HG02981 (cell line): ENCODE data around the gene FBXW8.

ENCODE experiments used
- ATAC-seq: cut with Tn5 transposase; IDR thresholded peaks from one replicate; pipeline ENCODE4 v1.9.1; 2021; ENCODE audit warnings: mild to moderate bottlenecking, moderate library complexity; ENCODE audit not compliant: unreplicated experiment

The FBXW8 gene

DNA sequence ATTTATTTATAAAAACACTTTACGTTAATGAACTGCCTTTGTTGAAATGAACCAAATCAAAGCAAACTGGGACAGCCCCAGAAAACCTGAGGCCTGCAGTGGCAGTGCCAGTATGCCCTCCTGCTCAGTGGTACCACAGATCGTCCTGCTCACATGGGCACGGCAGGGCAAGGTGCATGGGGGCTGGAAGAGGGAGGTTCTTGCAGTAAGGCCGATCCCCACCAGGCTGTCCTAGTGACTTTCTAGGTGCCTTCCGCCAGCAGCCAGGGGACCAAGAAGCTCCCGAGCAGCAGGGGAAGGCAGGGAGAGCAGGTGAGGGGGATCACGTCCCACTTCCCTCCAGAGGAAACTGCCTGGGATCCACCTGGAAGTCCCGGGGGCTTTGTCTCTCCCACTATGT is 124.5 kb downstream of the FBXW8 start:
- ATAC-seq = no peak

DNA sequence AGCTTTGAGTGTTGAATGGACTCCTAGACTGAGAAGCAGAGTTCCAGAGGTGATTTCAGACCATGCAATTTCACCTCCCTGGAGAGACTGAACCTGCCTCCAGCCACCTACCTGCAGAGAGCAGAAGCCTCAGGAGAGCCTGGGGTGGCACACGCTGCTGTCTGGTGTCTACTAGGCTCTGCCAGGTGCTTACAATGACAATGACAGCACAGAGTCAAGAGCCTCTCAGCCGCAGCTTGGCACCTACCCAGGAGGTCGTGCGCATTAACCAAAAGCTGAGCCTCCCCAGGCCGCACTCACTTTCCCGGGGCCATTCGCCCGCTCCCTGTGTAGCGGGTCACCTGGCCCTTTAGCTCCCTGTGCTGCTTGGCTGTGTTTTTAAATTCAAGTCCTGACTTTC is 125.3 kb downstream of the FBXW8 start:
- no peak for ATAC-seq

DNA sequence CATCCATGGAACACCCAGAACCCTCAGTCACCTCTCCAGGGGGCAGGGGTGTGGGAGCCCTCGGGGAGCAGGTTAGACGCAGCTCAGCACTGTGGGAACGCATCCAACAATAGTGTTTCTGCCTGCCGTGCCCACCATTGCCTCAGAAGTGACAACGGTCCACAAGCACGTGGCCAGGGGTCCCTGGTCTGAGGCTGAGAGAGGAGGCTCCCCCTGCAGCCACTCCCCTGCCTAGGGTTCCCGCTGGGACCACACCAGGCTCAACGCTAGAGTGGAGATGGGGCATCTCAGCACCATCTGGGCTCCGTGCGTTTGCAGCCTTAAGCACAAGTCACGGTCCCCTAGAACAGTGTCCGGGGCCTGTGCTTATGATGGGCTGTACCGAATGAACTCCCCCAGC is 125.8 kb downstream of the FBXW8 start:
- ATAC-seq = no peak

DNA sequence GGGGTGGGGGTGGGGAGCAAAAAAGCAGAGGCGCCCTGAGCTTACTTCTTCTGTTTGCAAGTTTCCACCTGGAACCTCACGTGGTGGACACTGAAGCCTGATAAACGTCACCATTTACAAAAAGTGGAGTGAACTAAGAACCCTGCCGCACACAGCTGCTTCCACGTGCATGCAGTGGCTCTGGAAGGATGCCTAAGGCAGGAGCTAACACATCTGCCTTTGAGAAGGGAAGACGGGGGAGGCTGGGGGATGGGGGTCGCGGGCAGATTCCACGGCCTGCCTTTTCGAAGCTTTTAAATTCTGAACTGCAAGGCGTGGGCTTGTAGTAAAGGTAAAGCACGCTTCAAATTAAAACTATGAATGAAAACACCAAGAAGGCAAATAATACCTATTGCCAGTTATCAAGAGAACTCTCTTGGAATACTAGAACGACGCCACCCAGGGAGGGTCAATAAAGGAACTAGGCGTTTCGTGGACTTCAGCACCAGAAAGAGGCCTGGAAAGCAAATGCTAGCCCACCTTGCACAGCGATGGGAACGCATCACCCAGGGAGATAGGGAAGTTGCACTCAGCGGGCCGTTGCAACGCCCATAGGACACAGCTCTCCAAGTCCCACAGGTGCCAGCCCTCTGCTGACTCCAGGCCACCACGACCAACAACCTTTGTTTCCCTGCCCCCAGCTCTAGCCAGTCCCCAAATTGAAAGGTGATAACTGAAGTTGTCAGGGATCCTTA is 126.7 kb downstream of the FBXW8 start:
- ATAC-seq = no peak

DNA sequence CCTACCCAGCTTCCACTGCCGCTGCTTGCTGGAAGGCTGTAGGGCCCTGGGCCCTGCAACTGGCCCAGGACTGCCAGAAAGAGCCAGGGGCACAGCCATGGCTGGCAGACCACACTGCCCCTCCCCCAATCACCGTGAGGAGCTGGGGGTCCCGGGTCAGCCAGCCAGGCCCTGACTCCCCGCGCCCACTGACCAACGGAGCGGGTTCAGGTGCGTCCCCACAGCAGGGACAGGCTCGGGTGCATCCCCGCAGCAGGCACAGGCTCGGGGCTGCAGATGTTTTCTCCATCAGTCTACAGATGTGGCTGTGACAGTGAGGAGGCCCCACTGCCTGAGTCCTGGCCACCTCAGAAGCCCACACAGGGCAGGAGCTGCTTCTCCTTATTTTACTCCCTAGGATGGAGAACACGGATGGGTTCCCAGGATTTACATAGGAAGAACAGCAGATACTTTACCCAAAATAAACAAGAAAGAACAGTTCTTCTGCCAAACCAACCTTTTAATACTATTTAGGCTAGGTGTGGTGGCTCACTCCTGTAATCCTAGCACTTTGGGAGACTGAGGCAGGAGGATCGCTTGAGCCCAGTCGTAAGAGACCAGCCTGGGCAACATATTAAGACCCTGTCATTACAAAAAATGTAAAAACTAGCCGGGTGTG is 127.4 kb downstream of the FBXW8 start:
- no peak for ATAC-seq

DNA sequence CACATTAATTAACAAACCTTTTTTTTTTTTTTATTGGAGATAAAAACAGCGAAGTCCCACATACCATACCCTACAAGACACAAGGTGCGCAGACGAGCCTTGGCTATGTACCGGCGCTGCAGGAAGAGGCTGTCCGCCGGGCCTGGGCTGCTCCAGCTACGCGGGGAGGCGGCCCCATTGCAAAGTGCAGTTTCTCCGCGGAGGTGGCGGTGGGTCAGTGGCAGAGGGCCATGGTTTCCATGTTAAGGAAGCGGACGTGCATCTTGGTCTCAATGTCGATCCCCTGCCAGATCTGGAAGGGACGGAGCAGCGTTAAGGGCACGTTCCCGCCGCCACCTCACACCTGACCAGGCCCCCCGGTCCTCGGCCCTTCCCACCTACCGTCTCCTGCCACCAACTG is 128.2 kb downstream of the FBXW8 start:
- ATAC-seq = no peak

DNA sequence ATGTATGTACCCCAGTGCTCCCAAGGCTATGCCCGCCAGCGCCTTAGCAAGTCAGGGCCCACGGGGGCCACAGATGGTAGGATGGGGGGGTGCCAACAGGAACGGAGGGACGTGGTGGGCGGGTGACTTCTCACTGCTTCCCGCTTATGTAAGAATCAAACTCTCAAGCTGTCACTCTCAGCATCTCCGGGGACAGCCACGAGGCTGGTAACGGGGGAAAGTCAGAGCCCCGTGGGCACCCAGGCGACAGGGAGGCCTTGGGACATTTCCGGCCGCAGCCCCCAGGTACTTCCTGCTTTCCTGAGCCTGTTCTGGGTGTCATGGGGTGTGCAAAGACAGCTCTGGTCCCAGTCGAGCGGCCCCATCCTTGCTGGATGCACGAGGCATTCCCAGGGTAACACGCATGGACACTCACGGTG is 129.2 kb downstream of the FBXW8 start:
- ATAC-seq = no peak

DNA sequence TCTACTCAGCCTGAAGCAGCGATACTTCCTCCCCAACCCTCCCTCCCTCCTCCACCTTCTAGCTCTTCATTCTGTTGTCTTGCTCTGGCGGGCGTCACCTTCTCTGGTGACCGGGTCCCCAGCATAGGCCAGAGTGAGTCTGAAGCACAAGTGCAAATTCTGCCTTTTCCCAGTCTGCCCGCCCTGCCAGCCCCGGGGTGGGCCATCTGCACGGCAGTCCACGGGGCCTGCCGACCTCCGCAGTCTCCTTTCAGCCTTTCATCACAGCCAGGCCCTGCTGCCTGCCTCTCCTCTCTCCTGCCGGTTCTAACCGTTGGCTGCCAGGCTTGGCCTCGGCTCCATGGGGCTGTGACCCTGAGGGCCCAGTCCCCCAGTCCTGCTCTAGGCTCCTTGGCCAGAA is 129.7 kb downstream of the FBXW8 start:
- no peak for ATAC-seq

DNA sequence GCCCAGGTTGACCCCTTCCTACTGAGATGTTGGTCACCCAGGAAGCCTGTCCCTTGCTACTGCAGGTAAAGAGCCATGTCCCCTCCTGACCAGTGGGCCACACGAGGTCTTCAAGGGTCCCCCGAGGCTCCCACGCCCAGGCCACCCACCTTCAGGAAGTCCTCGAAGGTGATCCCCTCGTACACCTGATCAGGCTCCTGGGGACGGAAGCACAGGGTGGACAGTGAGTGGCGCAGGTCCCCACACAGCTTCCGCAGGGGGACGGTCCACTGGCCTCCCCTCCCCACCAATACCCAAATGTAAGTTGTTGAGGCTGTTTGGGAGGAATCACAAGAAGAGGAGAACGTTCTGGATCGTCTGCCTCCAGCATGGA is 131.0 kb downstream of the FBXW8 start:
- ATAC-seq = no peak

DNA sequence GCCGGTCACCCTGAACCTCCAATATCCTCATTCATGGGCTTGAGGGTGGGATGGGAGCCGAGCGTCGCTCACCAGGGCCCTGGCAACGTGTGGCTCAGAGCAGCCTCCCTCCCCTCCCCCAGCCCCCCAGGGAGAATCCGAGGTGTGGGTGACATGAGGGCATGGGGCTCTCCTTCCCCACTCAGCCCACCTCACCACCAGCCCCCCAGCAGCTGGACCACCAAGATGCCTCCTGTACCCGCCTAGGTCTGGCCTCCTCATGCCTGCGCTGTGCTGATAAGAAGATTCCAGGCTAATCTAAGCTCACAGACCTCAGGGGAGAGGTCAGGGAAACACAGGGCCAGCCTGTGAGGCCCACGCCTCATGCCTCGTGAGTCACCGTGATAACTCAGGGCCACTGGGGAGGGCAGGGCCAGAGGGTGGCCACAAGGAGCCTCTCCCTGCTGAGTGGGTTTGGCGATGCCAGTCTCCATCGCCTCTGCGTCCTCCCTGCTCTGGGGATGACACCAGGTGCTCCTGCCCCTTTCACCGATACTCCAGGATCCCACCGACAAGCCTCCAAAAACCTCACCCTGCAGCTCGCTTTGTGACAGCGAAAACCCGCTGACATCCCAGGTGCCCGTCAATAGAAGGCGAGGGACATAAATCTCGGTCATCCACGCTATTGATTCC is 131.6 kb downstream of the FBXW8 start:
- no peak for ATAC-seq

DNA sequence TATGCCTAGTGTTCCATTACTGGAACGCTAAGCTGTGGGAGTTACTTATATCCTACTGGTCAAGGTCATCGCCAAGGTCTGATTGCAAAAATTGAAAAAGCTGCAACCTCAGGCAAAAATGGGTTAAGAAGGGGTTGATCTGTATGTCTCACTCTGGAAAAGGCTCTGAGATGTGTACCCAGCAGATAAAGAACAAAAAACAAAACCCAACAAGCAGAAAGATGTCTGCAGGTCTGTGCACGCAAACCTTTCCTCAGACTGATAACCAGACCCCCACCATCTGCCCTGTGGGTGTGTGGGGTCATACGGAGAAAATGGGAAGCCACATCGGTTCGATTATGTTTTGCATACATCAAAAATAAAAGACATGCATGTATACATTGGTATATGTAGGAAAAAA is 132.1 kb downstream of the FBXW8 start:
- ATAC-seq = no peak

DNA sequence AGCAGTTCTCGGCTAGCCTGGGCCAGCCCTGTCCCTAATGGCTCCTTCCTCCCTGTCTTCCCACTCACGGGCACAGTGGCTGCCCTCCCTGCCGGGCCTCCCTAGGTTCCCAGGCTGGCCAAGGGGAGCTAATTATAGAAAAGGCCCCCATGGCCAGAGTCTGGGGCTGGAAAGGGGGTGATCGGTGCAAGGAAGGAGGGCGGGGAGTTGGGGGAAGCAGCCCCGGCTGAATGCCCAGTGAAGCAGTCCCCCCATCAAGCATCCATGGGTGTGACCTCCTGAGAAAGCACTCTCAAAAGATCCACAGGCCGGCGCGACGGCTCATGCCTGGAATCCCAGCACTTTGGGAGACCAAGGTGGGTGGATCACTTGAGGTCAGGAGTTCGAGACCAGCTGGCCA is 133.6 kb downstream of the FBXW8 start:
- no peak for ATAC-seq

DNA sequence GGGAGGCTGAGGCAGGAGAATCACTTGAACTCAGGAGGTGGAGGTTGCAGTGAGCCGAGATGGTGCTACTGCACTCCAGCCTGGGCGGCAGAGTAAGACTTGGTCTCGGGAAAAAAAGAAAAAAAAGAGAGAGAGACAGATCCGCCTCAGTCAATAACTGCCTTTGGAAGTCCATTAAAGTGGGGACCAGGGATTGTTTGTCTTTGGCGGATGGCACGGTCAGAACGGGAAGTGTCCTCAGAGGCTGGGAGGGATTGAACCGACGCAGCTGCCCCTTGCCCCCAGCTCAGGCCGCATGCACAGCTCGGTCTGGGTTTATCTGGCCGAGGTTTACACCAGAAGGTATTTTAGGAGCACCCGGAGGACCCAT is 134.0 kb downstream of the FBXW8 start:
- no peak for ATAC-seq

DNA sequence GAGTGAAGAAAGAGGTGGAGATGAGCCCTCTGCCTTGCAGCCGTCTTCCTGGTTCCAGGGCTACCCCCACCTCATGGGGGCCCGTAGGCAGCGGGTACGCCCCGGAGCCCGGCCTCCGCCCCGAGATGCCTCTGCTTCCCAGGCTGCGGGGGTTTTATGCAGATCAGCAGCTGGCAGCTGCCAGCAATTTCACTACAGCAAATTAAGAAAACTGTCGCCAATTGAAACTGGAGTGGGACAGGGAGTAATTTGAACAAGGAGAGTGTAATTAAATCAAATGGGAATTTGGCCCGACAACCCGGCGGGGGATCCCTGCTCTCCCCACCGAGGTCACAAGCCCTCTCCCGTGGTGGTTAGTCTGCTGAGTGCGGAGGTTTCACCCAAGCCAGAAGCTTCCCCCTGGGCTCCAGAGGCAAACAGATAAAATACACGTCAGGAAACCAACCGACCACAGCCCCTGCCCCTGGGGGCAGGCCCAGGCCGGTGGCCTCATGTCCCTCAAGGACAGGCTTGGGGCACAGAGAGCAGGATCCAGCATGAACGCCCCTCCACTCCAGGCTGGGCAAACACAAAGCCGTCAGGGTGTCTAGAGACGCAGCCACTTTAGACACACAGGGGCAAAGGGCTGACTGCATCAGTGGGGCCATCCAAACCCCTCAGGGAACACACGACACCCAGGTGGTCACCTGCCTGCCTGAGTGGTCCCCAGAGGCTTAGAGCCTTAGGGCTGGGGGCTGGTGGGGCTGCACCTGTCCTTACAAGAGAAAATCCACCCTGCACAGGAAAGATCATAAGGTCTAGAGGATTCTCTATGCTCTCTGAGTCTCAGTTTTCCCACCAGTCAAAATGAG is 134.6 kb downstream of the FBXW8 start:
- no peak for ATAC-seq

DNA sequence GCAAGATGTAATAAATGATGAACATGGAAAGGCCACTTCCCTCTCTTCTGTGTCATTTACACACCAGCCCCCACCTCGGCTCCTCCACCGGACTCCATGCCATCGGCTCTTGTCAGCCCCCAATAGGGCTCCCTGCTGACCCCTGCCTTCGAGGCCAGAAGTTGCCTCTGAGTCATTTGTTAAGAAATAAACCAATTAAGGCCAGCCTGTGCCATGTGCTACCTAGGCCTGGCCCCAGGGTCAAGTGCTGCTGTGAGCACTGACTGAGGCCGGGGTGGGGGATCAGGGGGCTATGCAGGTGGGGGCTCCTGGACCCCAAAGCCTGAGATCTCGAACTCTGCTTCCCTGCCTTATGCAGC is 135.2 kb downstream of the FBXW8 start:
- ATAC-seq = no peak

DNA sequence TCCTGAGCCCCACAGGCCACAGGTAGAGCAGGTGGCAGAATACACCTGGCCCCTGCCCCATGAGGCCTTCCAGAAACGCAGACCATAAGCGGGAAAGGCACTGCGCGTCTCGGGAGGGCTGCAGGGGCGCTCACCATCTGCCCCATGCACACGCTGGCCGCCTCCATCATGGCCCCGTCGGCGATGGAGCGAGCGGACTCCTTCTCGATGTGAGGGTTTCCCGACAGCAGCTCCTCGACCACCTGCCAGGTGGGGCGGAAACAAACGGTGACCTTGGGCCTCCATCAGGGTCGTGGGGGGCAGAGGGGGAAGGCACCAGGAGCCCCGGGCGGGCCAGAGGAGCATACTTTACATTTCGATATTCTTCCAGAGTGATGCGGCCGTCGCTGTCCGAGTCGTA is 135.7 kb downstream of the FBXW8 start:
- no peak for ATAC-seq

DNA sequence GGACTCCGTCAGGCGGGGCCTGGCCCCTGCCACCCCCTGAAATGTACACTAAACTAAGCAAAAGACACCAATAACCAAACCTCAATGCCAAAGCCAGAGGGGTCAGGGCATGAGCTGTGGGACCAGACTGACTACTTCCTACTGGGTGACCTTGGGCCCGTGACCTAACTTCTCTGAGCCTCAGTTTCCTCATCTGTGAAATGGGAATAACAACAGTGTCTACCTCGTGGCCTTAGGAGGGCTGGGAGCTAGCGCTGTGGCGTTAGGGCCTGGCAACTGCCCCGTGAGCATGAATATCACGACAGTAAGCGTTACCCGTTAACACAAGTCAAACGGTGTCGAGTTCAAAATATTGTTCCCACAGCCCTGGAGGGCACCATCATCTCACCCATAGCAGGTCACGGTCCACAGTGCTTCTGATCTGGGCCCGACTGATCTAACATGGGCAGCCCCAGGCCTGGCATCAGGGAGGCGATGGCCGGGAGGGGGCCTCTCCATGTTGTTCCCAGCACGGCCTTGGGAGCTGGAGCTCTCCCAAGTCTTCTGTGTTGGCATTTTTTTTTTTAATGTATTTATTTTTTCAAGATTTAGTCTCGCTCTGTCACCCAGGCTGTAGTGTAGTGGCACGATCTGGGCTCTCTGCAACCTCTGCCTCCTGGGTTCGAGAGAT is 136.2 kb downstream of the FBXW8 start:
- no peak for ATAC-seq

DNA sequence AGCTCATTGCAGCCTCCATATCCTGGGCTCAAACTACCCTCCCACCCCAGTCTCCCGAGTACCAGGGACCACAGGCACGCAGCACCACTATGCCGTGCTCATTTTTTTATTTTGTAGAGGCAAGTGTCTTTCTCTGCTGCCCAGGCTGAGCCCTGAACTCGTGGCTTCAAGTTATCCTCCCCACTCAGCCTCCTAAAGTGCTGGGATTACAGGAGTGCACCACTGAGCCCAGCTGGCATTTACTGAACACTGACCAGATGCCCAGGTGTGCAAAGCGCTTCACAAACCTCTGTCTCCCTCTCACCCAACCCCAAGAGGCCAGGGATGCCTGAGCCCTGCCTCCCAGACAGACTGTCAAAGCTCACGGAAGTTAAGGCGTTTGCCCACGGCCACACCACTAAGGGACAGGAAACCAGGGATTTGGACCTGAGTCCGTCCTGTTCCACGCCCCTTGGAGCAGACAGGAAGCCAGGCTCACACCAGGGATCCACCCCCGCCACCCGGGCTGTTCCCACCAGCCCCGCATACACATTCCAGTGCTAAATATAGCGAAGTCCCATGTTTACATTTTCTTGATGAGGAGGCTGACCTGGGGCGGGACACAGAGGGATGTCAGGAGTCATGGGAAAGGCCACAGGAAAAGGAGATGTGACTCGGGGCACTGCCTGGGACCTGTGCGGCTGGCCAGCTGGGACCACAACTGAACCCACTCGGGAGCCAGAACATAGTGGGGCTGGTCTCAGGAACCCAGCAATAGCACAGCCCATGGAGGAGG is 137.2 kb downstream of the FBXW8 start:
- no peak for ATAC-seq

DNA sequence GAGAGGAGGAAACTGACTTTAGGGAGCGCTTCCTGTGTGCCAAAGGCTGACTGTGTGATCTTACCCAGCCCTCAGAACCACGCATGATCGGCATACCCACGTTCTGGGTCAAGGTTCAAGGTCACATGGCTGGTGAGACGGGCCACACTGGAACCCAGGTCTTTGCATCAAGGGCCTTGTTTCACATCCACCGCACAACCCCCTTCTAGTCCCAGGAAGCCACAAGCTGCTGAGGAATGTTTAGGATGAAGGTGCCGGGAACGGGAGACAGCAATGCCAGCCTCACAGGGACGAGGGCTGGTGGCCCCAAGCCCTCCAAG is 137.8 kb downstream of the FBXW8 start:
- no peak for ATAC-seq

DNA sequence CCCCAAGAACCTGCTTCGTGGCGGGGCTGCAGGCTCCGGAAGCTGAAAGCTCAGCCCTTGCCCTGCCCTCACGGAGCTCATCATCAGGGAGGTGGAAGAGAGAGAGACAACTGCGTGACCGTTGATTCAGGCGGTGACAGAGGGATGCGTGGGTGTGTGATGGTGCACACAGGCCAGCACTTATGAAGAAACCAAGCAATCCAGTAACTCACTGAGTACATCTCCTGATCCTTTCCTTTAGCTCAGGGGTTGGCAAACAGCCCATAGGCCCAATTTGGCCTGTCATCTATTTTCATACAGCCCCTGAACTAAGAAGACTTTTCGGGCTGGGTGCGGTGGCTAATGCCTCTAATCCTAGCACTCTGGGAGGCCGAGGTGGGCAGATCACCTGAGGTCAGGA is 138.5 kb downstream of the FBXW8 start:
- no peak for ATAC-seq
